GM12878 (cell line): Measurements from ENCODE around the gene DMKN. TPM values are rescaled to one million over a fixed set of nuclear protein-coding genes. Genes with fewer than 3 reads are reported as not detected.

Experiments used
- BCL3 ChIP-seq: IDR thresholded peaks from 2 replicates; pipeline ENCODE4 v1.6.1; 2011; ENCODE audit warnings: borderline replicate concordance, low read depth, mild to moderate bottlenecking, moderate library complexity, low read length; ENCODE audit not compliant: insufficient read depth, poor library complexity, severe bottlenecking
- CREB1 ChIP-seq: IDR thresholded peaks from 2 replicates; pipeline ENCODE4 v1.6.1; 2012; ENCODE audit warnings: low read depth, mild to moderate bottlenecking, inconsistent platforms
- CTCF ChIP-seq, 3 experiments: IDR thresholded peaks in 2 of 3; conservative IDR thresholded peaks in 1 of 3; 2 replicates each; pipeline ENCODE4 v1.5.1; 2011; ENCODE audit warnings: low read depth in 3 of 3, low read length in 3 of 3, mild to moderate bottlenecking in 3 of 3, control low read depth in 2 of 3, moderate library complexity in 2 of 3, inconsistent platforms in 1 of 3, mixed read lengths in 1 of 3; ENCODE audit not compliant: control insufficient read depth in 2 of 3, insufficient read depth in 1 of 3; ENCODE audit errors: extremely low read depth in 1 of 3
- E4F1 ChIP-seq: fragments of 450-650 bp; IDR thresholded peaks from 2 replicates; pipeline ENCODE4 v1.6.1; 2018; ENCODE audit warnings: borderline replicate concordance, mild to moderate bottlenecking; ENCODE audit not compliant: partially characterized antibody
- EED ChIP-seq: sonication (generic); IDR thresholded peaks from 2 replicates; pipeline ENCODE4 v1.6.1; 2016; ENCODE audit warnings: antibody characterized with exemption, low read depth
- PAX5 ChIP-seq: IDR thresholded peaks from 2 replicates; pipeline ENCODE4 v1.6.1; 2011; ENCODE audit warnings: low read depth, low read length, borderline replicate concordance
- RCOR1 ChIP-seq: conservative IDR thresholded peaks from 2 replicates; pipeline ENCODE4 v1.6.1; 2012; ENCODE audit warnings: low read depth, low read length, improper control_type of control experiment
- SIN3A ChIP-seq: IDR thresholded peaks from 2 replicates; pipeline ENCODE4 v1.6.1; 2012; ENCODE audit warnings: low read depth, low read length, improper control_type of control experiment
- SPI1 ChIP-seq: IDR thresholded peaks from 2 replicates; pipeline ENCODE4 v1.6.1; 2011; ENCODE audit warnings: low read depth, mild to moderate bottlenecking, low read length, moderate library complexity, borderline replicate concordance; ENCODE audit not compliant: insufficient read depth
- ZBED1 ChIP-seq: IDR thresholded peaks from 2 replicates; pipeline ENCODE4 v1.6.1; 2016; ENCODE audit warnings: borderline replicate concordance
- ZNF687 ChIP-seq: fragments of 450-650 bp; IDR thresholded peaks from 2 replicates; pipeline ENCODE4 v1.6.1; 2017; ENCODE audit warnings: mild to moderate bottlenecking, moderate library complexity
- polyA plus RNA-seq, 11 experiments: library from polyadenylated mRNA; depleted of rRNA in 4 of 11; unstranded in 6 of 11; stranded (reverse) in 5 of 11; fragments of >200 nt; fragmentation: Nextera tagmentation in 4 of 11; fragmentation: Illumina TruSeq in 1 of 11; extraction: Ambion mirVana in 4 of 11; extraction: Trizol in 1 of 11; gene quantifications; 1 replicate in 1 of 11; 2 replicates in 10 of 11; pipeline versions ENCODE4 v1.2.1 to v1.2.3, GENCODE V29; 2011 to 2016; ENCODE audit warnings: inconsistent platforms in 2 of 11, missing spikeins in 2 of 11, low read depth in 1 of 11
- total RNA-seq, 4 experiments: library from RNA; depleted of rRNA in 3 of 4; stranded (reverse); fragments of >200 nt in 3 of 4; fragmentation: Illumina TruSeq in 1 of 4; extraction: Trizol in 1 of 4; gene quantifications; 2 replicates each; pipeline versions ENCODE4 v1.2.1 to v1.2.3, GENCODE V29; 2013 to 2021
- TF ChIP-seq, protein P1 (sequence below): fragments of 150-350 bp; IDR thresholded peaks from 2 replicates; pipeline ENCODE4 v1.6.1; 2016; ENCODE audit warnings: low read depth, low read length
- TF ChIP-seq, protein P2 (sequence below): IDR thresholded peaks from 2 replicates; pipeline ENCODE4 v1.6.1; 2011; ENCODE audit warnings: mild to moderate bottlenecking, low read depth, low read length, moderate library complexity; ENCODE audit not compliant: insufficient replicate concordance

Gene DMKN
- total and polyA plus RNA-seq, 10 of the 15 experiments (the other 5 are each of a cell fraction or from before 2014, with no cell fraction given), result 36.4 to 114 (median 58.6) TPM

DNA sequence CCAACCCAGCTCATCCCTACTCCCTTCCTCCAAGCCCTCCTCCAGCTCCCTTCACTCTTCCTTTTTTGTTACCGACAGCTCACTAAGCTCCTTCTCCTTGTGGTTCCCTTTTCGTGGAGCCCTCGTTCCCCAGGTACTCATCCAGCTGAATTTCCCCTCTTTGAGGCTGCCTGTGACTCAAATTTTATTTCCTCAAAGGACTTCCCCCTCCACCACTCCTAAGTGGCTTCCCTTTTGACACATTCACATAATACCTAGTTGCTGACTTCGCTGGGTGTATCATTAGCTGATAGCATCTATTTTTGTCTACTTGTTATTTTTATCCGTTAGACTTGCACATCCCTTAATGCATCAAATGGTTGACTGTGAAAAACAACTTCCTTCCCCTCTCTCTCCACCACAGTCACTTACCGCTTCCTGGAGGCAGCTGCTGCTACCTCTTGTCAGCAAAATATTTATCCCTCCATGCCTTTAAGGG, 50.9 kb downstream of the DMKN start (continued):
- peak; percentile 51 for TF ChIP-seq BCL3
- TF ChIP-seq RCOR1, result 0 out of 2 replicates have a peak, but pooled peaks have one; percentile 90
- TF ChIP-seq, protein P1, sequence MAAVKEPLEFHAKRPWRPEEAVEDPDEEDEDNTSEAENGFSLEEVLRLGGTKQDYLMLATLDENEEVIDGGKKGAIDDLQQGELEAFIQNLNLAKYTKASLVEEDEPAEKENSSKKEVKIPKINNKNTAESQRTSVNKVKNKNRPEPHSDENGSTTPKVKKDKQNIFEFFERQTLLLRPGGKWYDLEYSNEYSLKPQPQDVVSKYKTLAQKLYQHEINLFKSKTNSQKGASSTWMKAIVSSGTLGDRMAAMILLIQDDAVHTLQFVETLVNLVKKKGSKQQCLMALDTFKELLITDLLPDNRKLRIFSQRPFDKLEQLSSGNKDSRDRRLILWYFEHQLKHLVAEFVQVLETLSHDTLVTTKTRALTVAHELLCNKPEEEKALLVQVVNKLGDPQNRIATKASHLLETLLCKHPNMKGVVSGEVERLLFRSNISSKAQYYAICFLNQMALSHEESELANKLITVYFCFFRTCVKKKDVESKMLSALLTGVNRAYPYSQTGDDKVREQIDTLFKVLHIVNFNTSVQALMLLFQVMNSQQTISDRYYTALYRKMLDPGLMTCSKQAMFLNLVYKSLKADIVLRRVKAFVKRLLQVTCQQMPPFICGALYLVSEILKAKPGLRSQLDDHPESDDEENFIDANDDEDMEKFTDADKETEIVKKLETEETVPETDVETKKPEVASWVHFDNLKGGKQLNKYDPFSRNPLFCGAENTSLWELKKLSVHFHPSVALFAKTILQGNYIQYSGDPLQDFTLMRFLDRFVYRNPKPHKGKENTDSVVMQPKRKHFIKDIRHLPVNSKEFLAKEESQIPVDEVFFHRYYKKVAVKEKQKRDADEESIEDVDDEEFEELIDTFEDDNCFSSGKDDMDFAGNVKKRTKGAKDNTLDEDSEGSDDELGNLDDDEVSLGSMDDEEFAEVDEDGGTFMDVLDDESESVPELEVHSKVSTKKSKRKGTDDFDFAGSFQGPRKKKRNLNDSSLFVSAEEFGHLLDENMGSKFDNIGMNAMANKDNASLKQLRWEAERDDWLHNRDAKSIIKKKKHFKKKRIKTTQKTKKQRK, result no peak
- TF ChIP-seq E4F1, result peak; percentile 11
- TF ChIP-seq, protein P2, sequence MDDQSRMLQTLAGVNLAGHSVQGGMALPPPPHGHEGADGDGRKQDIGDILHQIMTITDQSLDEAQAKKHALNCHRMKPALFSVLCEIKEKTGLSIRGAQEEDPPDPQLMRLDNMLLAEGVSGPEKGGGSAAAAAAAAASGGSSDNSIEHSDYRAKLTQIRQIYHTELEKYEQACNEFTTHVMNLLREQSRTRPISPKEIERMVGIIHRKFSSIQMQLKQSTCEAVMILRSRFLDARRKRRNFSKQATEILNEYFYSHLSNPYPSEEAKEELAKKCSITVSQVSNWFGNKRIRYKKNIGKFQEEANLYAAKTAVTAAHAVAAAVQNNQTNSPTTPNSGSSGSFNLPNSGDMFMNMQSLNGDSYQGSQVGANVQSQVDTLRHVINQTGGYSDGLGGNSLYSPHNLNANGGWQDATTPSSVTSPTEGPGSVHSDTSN, result no peak
- TF ChIP-seq ZNF687, result peak; percentile 69
- TF ChIP-seq CTCF (IDR thresholded peaks at IDR 0.05 in 2 of 3, conservative IDR thresholded peaks at IDR 0.05 in 1 of 3; ENCODE audit: control insufficient read depth in 2 of 3, extremely low read depth in 1 of 3, insufficient read depth in 1 of 3, low read depth in 3 of 3, low read length in 3 of 3), result peak in 1 of 3 experiments; percentile 42; a peak in 2 of 6 replicates
- TF ChIP-seq SIN3A, result no peak
- peak; percentile 76; the same call in 1 of the 2 replicates for TF ChIP-seq SPI1
- peak; percentile 100 for TF ChIP-seq EED
- TF ChIP-seq PAX5, result 0 out of 2 replicates have a peak, but pooled peaks have one; percentile 57
- peak; percentile 73 for TF ChIP-seq CREB1
- TF ChIP-seq ZBED1, result peak; percentile 87; the same call in 1 of the 2 replicates
